Measurements from ENCODE around the gene STXBP5. TPM values are rescaled to one million over a fixed set of nuclear protein-coding genes. Genes with fewer than 3 reads are reported as not detected.
A peak's percentile ranks its signal among the peaks of the same experiment; 100 is the strongest.

Gene STXBP5
- total and polyA plus RNA-seq, 2 of the 4 experiments (the other 2 are of a cell fraction): 13.2 to 46.4 TPM

- Histone ChIP-seq H4K91ac (ENCODE audit: insufficient read depth, low read depth, low read length) (no peak overlapping the region), H3K9me1 (ENCODE audit: insufficient read depth, low read length) (no peaks in the 10 kb centered on the region), H3K18ac (ENCODE audit: low read depth, low read length) (no peak overlapping the region), H4K8ac (ENCODE audit: low read depth in 2 of 2, low read length in 2 of 2) (no peak overlapping the region), H3K79me1 (ENCODE audit: low read depth in 1 of 2, low read length in 2 of 2) (peaks cover 13 to 16% of the 10 kb centered on the region in 2 experiments), H2BK5ac (ENCODE audit: low read depth, low read length, poor library complexity, severe bottlenecking) (no peak overlapping the region), H3K9ac (ENCODE audit: low read depth, low read length) (no peak overlapping the region), H3K36me3 (ENCODE audit: control insufficient read depth, insufficient read depth, low read length) (peaks cover 12% of the 10 kb centered on the region), H3K23ac (ENCODE audit: low read depth, low read length) (no peak overlapping the region), H2BK15ac (ENCODE audit: low read depth, low read length) (no peak overlapping the region), H2AFZ (replicated peaks; ENCODE audit: low read length, poor library complexity) (no peak overlapping the region), H3K4me2 (ENCODE audit: low read depth, low read length) (no peak overlapping the region), H3K4me1 (ENCODE audit: control insufficient read depth, insufficient read depth, low read length) (0 out of 2 replicates have a peak, but pooled peaks cover 2% of the 10 kb centered on the region), H2AK5ac (ENCODE audit: low read depth, low read length) (no peak overlapping the region), H3K9me3 (ENCODE audit: control insufficient read depth, insufficient read depth, low read length) (no peaks in the 10 kb centered on the region; the same call in 1 of the 2 replicates), H3K4me3 (ENCODE audit: insufficient read depth, low read depth, low read length) (no peak overlapping the region), H2AK9ac (replicated peaks; ENCODE audit: low read depth, low read length, poor library complexity) (no peak overlapping the region), H2BK120ac (ENCODE audit: low read depth, low read length) (no peak overlapping the region), H3K14ac (replicated peaks; ENCODE audit: low read depth, low read length) (no peak overlapping the region), H3K56ac (ENCODE audit: extremely low read depth, insufficient read depth, low read length) (no peak overlapping the region), H2BK20ac (ENCODE audit: low read depth, low read length) (no peak overlapping the region), H3K27me3 (ENCODE audit: control insufficient read depth, insufficient read depth, low read length) (no peaks in the 10 kb centered on the region), H4K20me1 (ENCODE audit: insufficient read depth, low read length) (no peaks in the 10 kb centered on the region), H3K27ac (ENCODE audit: insufficient read depth, low read length) (peak overlapping the region; percentile 1; the same call in 1 of the 2 replicates), H4K5ac (ENCODE audit: low read depth, low read length) (no peak overlapping the region), H3K4ac (ENCODE audit: low read depth, low read length) (no peak overlapping the region)
- ATAC-seq (ENCODE audit: low read depth) (no peak), DNase-seq (no peak)
- POLR2A ChIA-PET (ENCODE audit: unreplicated experiment): no interaction called here
- CTCF ChIA-PET: no interaction called here
- BruUV-seq (replicated peaks): no TSS peak
- in situ Hi-C loops (cut with MboI; ENCODE audit: low sequenced_read_pairs) (no loop called here), intact Hi-C loops (cut with micrococcal nuclease) (no loop called here), dilution Hi-C loops (cut with HindIII; ENCODE audit: low sequenced_read_pairs, unreplicated experiment) (no loop called here)
- TF ChIP-seq RAD21 (IDR thresholded peaks at IDR 0.05; ENCODE audit: low read length): no peak
- no peak for TF ChIP-seq MXI1 (IDR thresholded peaks at IDR 0.05; ENCODE audit: borderline replicate concordance, low read depth, low read length)
- TF ChIP-seq CEBPB (IDR thresholded peaks at IDR 0.05; ENCODE audit: low read depth, low read length): no peak
- TF ChIP-seq RFX5 (IDR thresholded peaks at IDR 0.05; ENCODE audit: low read depth, low read length): no peak
- TF ChIP-seq FOS (IDR thresholded peaks at IDR 0.05; ENCODE audit: low read depth, low read length): no peak
- no peak for TF ChIP-seq RCOR1 (IDR thresholded peaks at IDR 0.05; ENCODE audit: insufficient replicate concordance, low read length)
- TF ChIP-seq POLR2A (IDR thresholded peaks at IDR 0.05; ENCODE audit: low read depth, low read length): no peak
- no peak for TF ChIP-seq NFE2L2 (IDR thresholded peaks at IDR 0.05; ENCODE audit: low read depth, low read length)
- TF ChIP-seq MAFK (IDR thresholded peaks at IDR 0.05; ENCODE audit: low read depth, low read length): no peak
- no peak for TF ChIP-seq MAZ (IDR thresholded peaks at IDR 0.05; ENCODE audit: borderline replicate concordance, low read depth, low read length)
- TF ChIP-seq CHD1 (IDR thresholded peaks at IDR 0.05; ENCODE audit: low read depth, low read length): no peak
- TF ChIP-seq, protein P1, sequence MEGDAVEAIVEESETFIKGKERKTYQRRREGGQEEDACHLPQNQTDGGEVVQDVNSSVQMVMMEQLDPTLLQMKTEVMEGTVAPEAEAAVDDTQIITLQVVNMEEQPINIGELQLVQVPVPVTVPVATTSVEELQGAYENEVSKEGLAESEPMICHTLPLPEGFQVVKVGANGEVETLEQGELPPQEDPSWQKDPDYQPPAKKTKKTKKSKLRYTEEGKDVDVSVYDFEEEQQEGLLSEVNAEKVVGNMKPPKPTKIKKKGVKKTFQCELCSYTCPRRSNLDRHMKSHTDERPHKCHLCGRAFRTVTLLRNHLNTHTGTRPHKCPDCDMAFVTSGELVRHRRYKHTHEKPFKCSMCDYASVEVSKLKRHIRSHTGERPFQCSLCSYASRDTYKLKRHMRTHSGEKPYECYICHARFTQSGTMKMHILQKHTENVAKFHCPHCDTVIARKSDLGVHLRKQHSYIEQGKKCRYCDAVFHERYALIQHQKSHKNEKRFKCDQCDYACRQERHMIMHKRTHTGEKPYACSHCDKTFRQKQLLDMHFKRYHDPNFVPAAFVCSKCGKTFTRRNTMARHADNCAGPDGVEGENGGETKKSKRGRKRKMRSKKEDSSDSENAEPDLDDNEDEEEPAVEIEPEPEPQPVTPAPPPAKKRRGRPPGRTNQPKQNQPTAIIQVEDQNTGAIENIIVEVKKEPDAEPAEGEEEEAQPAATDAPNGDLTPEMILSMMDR (conservative IDR thresholded peaks at IDR 0.05; ENCODE audit: low read depth, low read length): no peak
- WGBS, 2 experiments (ENCODE audit: extremely low coverage in 2 of 2, insufficient read length in 1 of 2): no CpG with 5 or more reads among the region's 3 CpGs
Observed at GRCh38 chr6:147238164-147238563, 33.9 kb downstream of the STXBP5 start.

Measured in IMR-90 (cell line).